ENCODE measurements around the gene SGPP1.
"Not testable (repeated sequence)": the region's sequence is repeated elsewhere in the genome, so short reads cannot be mapped to it uniquely, and the experiment has no call there.

Gene SGPP1

DNA sequence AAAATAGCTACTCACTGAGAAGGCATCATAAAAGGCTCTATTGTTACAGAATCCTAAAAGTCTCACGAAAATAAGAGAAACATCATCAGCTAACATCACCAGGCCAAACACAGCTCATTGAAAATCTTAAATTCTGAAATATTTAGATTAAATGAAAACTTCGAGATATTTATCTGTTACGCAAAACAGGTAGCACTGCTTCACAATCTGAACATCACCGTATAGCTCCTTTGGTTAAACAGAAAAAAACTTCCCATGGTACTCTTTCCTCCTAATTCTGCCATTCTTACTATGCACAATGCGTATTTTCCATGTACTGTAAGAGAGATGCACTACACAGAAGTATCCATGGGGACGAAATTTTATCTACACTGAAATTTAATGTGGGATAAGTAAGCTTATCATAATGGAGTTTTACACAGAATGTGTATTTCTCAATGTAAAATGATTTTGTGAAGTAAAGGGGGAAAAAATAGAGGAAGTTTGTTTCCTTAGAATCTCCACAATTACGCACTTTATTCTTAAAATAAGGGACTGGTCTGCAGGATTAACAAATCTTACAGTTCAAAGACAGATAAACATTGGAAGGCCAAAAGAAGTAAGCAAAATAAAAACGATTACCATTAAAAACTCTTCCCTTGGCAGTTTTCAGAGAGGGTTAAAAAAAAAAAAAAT, 1.9 kb downstream of the SGPP1 start:
- DNase-seq, result no peak

DNA sequence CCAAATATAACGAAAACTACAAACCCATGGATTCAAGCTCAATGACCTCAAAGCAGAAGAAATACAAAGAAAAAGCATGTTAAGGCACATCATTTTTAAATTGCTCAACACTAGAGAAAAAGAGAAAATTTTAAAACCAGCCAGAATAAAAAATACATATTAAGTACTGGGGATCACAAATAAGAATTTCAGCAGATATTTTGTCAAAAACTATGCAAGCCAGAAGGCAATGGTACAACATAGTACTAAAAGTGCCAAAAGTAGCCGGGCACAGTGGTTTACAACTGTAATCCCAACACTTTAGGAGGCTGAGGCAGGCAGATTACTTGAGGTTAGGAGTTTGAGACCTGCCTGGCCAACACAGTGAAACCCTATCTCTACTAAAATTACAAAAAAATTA, 10.2 kb downstream of the SGPP1 start:
- DNase-seq, result no peak

DNA sequence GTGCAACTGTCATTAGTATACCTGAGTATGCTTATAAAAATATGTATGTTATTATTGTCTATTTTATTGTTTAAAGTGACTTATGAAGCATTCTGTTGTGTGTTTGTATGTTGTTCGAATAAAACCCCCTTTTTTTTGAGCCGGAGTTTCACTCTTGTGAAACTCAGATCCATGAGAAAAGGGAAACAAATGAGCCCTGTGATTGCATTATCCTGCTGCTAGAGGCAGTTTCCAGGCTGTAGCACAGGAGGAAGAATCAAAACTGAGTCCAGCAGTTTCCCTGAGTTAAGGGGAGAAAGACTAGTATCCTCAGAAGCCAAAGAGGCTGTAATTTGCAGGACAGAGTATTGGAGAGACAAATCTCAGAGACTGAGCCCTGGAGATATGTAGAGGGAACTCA, 12.5 kb downstream of the SGPP1 start:
- no peak for DNase-seq

DNA sequence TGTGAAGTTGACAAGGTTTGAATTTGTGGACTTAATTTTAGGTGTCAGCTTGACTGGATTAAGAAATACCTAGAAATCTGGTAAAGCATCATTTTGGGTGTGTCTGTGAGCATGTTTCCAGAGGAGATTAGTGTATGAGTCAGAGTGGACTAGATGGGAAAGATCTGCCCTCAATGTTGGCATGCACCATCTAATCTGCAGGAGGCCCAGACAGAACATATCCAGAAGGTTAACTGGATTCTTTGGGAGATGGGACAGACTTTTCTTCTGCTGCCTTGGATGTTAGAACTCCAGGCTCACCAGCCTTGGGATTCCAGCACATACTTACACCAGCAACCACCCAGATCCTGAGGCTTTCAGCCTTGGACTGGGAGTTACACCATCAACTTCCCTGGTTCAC, 14.1 kb downstream of the SGPP1 start:
- no peak for DNase-seq

DNA sequence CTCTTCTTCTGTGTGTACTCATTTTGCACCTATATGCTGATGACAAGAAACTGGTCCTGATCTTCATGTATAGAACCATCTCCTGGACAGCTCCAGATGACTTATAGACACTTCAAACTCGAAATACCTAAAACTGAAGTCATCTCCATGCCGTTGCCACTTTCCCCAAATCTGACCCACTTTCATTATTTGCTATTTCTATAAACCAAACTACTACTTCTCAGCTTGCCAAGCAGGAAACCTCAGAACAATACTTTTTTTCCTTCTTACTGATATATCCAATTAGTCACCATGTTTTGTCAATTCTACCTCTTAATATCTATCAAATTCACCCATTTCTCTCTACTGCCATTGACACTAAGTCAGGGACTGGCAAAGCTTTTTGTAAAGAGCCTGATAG, 14.8 kb downstream of the SGPP1 start:
- DNase-seq, result no peak

DNA sequence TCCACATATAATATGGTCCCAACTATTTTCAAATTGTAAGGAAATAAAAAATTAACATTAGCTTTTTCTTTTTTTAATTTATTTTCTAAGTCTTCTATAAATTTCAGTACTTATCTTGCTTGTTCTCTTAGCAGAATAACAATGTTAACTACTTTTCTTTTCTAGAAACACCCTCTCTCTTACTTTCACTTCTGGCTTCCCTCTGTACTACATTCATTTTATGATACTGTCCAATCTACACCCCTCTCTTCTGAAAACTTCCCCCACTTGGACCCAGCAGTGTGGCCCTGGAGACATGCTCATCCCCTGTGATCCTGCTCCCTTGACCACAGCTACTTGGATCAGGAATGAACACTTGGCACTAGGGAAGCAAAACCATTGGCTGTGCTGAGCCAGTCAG, 15.7 kb downstream of the SGPP1 start:
- no peak for DNase-seq

DNA sequence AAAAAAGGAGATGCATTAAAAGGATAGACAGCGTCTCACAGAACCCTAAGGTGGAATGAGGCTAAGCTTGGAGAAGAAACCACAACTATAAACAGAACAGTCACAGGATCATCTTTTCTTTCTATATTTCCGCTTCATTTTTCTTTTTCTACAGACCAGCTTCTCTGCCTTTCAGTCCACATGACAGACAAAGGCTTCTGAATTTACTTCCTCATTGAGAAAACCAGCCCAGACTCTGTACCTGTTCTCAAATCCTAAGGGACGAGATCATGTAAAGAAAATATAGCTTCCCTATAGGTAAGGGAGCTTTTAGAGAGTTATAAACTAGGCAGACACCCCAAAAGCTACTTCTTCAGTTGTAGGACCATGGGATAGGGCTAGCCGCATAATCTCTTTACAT, 17.4 kb downstream of the SGPP1 start:
- DNase-seq, result no peak

DNA sequence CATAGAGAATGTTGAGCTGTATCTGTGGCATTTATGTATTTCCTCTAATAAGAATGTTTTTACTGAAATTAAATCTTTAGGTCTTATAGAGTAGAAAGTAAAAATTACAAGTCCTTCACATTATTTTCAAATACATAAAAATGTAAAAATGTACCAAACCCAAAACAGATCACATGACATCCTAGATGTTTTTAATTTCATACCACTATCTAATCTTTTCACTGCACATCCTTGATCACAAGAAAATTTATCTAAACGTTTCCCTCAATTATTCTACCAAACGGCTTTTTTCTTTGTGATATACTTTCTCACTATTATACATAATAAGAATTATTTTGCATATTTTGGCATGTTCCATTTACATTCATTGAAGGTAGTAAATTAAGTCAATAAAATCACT, 18.3 kb downstream of the SGPP1 start:
- DNase-seq, result no peak

DNA sequence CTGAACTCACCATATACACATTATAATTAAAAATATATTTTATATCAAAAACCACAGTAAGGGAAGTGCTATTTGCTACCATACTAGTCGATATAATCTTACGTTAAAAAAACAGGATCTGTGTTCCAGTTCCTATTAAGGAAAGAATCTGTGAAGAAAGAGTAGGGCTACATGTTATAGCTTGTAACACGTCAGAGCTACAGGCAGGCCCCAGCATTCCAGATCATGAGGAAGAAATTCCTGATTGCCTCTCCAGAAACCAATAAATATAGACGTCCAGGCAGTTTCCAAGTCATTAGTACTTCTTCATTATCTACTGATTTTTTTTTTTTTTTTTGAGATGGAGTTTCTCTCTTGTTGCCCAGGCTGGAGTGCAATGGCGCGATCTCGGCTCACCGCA, 20.6 kb downstream of the SGPP1 start:
- DNase-seq, result no peak

DNA sequence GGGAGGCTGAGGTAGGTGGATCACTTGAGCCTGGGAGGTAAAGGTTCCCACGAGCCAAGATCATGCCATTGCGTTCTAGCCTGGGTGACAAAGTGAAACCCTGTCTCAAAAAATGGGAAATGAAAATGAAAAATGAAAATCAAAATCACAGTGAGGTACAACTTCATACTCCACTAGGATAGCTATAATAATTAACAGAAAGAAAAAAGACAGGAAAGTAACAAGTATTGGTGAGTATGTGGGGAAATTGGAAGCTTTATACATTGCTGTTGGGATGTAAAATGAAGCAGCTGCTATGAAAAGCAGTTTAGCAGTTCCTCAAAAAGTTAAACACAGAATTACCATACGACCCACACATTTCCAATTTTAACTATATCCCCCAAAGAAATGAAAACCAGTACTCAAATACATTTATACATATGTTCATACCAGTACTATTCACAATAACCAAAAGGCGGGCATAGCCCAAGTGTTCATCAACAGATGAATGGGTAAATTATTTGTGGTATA, 22.2 kb downstream of the SGPP1 start:
- no peak for DNase-seq

DNA sequence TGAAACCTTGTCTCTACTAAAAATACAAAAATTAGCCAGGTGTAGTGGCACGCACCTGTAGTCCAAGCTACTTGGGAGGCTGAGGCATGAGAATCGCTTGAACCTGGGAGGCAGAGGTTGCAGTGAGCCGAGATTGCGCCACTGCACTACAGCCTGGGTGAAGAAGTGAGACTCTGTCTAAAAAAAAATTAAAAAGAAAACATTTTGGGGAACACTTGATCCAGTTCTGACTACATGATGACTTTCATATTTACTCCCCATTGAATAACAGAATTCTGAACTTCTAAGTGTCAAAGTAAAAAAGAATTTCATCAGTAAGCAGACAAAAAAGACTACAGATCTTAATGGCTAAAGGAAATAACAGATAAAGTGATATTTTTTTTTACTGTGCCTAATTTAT, 25.3 kb downstream of the SGPP1 start:
- not testable (repeated sequence) for DNase-seq

DNA sequence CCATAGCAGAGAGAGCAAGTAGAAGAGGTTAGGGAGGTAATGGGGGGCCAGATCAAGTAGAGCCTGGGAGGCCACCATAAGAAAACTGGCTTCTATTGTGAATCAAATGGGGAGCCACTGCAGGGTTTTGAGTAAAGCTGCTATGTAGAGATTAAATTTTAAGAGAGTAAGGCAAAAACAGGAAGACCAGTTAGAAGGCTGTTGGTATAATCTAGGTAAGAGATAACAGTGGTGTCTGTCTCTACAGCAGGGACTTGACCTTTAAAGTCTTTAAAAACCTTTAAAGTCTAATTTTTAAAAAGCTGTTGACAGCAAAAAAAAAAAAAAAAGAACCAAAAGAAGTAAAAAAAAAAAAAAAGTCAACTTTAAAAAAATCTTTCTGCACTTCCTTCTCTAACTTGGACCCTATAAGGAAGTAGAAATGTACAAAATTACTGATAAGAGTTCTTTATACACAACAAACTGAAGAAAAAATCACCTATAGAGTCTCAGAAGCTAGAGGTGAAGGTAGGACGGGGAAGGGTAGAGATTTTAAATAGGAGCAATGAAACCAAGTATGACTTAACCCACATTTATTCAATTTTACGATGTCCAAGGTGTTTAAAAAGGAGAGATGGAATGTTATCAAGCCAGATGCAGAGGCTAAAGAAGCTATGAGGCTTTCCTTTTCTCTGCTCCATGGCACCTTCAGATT, 26.1 kb downstream of the SGPP1 start:
- DNase-seq, result no peak

DNA sequence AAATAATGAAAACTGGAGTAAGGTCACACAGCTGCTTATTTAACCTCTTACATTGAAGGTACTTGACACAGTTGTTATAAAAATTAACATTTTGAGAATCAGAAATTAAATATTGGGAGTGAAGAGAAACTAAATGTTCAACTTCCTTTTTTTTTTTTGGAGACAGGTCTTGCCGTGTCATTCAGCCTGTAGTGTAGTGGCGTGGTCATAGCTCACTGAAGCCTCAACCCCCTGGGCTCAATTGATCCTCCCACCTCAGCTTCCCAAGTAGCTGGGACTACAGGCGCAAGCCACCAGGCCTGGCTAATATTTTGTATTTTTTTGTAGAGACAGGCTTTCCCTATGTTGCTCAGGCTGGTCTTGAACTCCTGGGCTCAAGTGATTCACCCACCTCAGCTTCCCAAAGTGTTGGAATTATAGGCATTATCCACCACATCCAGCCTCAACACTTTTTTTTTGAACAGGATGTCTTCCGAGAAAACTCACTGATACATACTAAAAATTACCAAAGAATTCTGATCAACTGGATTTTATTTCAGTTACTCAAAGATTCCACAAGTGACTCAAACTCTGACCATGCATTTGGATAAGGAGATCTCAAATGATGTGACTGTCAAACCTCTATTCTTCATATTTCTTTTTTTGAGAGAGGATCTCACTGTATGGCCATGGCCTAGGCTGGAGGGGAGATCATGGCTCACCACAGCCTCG, 35.4 kb downstream of the SGPP1 start:
- DNase-seq, result no peak

DNA sequence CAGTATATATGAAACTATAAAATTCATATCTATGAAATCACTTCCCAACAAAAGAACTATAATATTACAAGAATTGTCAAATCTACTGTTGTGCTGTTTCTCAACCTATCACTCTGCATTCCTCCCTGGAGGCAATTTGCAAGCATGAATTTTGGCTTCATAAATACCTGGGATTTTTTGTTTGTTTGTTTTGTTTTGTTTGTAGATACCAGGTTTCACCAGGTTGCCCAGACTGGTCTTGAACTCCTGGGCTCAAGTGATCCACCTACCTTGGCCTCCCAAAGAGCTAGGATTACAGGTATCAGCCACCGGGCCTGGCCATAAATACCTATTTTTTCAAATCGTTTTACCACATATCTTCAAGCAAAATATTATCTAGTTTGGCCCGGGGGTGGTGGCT, 38.7 kb downstream of the SGPP1 start:
- DNase-seq, result no peak

DNA sequence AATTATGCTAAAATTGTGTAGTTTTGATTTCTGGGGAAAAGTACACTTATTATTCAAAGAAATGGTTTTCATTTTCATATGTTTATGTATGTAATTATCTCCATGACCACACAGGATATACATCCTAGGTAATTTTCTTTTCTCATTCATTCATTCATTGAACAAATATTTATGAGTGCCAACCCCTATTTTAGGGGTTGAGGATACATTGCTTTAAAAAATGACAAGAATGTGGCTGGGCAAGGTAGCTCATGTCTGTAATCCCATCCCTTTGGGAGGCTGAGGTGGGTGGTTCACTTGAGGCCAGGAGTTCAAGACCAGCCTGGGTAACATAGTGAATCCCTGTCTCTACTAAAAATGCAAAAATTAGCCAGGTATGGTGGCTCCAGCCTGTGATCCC, 40.9 kb downstream of the SGPP1 start:
- no peak for DNase-seq

DNA sequence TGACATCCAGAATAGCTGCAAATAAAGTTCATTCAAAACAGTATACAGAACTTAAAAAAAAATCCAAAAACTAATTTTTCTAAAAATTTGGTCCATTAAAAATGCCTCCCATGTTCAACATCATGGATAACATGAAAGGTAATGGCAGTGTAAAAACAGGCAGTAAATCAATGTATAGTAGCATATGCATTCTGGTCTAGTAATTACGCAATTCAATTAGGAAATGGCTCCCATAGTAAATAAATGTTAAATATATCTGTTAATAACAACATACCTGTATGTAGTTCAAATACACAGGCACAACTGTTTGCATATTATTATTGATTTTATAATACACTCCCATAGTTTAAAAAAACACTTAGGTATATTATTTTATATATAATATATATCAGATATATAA, 42.5 kb downstream of the SGPP1 start:
- DNase-seq, result no peak

DNA sequence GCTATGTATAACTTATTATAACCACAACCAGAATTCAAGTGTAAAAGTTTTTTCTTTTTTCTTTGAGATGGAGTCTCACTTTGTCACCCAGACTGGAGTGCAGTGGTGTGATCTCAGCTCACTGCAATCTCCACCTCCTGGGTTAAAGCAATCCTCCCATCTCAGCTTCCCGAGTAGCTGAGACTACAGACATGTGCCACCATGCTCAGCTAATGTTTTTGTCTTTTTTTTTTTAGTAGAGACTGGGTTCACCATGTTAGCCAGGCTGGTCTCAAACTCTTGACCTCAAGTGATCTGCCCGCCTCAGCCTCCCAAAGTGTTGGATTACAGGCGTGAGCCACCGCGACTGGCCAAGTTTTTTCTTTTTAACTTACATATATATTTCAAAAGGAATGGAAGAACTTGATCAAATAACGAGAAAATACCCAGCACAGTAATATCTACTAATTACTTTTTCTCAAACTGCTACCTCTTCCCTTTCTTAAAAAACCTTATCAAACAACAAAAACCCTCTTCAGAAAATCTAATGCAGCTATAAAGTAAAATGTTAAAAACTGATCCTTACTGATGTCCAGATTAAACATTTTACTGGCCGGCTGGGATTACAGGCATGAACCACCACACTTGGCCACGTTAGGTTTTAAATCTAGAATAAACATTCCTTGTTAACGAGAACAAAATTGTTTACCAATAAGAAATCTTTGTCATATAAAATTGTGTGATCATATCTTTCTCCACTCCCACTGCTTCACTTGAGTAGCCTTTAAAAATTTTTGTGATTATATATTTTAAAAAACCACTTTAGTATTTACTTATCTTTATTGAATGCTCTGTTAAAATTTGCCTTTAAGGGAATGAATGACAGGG, 44.9 kb downstream of the SGPP1 start:
- no peak for DNase-seq

DNA sequence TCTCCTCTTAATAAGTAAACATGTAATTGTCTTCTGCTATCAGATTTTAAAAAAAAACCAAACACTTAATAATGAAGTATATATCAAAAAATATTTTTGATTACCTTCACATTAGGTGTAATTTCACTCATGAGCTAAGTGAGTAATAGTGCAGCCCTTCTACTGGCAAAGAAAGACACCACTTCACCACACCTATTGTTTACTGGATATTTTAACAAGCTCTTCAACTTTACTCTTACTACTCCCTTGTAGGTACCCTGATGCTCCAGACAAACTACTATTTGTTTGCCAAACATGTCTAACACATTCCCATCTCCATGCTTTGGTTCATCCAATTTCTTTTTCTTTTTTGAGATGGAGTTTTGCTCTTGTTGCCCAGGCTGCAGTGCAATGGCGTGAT, 49.3 kb downstream of the SGPP1 start:
- DNase-seq, result no peak

DNA sequence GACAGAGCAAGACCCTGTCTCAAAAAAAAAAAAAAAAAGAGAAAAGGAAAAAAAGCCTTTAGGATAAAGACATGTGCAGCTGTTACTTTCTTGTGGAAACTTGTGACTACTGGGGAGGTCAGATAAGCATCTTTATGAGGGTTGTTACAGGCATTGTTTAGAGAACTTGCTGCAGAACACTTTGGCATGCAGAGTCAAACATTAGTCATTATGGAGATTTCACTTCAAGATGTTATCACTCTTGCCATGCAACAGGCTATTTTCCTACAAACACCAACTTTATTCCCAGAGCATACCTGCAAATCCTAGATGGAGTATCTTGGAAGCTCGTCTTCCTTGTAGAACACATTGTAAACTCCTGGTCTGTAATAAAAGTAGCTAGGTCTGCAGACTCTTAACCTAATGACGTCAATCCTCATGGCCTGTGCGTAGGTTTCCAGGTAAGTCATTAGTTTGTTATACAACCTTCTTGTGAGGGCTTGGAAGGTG, 49.9 kb downstream of the SGPP1 start:
- DNase-seq, result no peak

DNA sequence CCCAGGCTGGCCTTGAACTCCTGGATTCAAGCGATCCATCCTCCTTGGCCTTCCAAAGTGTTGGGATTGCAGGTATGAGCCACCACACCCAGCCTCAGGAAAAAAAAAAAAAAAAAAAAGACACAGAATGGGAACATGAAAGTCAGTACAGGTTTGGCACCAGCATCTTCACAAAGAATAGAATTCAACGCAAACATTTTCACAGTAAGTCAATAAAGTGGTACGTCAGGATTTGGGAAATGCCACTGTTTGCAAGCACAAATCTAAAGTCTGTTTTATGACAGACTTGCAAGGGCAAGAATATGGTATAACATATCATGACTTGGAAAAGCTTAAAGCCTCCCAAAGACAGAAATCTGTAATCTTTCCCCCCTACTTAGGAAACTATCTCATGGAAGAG, 51.2 kb downstream of the SGPP1 start:
- DNase-seq, result no peak

DNA sequence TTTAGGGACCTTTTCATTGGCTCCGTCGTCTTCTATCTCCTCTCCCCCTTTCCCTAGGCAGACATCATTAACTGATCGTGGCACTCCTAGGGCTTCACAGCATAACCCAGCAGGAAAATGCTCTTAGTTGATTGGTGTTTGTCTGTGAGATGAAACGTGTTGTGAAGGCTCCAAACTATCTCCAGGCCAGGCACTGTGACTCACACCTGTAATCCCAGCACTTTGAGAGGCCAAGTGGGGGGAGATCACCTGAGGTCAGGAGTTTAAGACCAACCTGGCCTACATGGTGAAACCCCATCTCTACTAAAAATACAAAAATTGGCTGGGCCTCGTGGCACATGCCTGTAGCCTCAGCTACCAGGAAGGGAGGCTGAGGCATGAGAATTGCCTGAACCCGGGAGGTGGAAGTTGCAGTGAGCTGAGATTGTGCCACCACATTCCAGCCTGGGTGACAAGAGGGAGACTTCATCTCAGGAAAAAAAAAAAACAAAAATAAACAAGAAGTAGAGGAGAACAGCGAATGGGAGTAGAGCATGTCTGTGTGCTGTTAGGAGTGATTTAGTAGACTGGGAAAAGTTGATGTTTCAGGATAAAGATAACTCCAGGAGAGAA, 53.9 kb downstream of the SGPP1 start:
- DNase-seq, result no peak

DNA sequence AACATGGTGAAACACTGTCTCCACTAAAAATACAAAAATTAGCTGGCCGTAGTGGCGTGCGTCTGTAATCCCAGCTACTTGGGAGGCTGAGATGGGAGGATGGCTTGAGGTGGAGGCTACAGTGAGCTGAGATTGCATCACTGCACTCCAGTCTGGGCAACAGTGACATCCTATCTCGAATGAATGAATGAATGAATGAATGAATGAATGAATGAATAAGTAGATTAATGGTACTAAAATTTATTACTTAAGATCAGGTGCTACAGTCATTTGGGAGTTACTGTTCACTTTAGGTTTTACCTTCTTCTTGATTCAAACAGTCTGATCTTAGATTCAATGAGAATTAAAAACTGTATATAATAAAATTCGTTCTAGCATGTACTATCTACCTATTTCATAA, 54.6 kb downstream of the SGPP1 start:
- DNase-seq, result no peak

Measured in NCI-H187 (cell line).